ENCODE results near the gene ARHGEF10L. TPM values are rescaled to one million over a fixed set of nuclear protein-coding genes. Genes with fewer than 3 reads are reported as not detected.

The ARHGEF10L gene
- total RNA-seq, 1 donor from 2014 or later: 57.9 TPM

- Histone ChIP-seq H3K9me3 (no peaks in the 10 kb centered on the region), H3K27me3 (ENCODE audit: low read depth) (peaks cover 7% of the 10 kb centered on the region), H3K4me3 (no peak overlapping the region), H3K36me3 (no peaks in the 10 kb centered on the region), H3K4me1 (no peaks in the 10 kb centered on the region), H3K27ac (no peak overlapping the region)
- DNase-seq (no peak), ATAC-seq (no peak)
- TF ChIP-seq, protein P1, sequence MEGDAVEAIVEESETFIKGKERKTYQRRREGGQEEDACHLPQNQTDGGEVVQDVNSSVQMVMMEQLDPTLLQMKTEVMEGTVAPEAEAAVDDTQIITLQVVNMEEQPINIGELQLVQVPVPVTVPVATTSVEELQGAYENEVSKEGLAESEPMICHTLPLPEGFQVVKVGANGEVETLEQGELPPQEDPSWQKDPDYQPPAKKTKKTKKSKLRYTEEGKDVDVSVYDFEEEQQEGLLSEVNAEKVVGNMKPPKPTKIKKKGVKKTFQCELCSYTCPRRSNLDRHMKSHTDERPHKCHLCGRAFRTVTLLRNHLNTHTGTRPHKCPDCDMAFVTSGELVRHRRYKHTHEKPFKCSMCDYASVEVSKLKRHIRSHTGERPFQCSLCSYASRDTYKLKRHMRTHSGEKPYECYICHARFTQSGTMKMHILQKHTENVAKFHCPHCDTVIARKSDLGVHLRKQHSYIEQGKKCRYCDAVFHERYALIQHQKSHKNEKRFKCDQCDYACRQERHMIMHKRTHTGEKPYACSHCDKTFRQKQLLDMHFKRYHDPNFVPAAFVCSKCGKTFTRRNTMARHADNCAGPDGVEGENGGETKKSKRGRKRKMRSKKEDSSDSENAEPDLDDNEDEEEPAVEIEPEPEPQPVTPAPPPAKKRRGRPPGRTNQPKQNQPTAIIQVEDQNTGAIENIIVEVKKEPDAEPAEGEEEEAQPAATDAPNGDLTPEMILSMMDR (IDR thresholded peaks at IDR 0.05): no peak
- intact Hi-C loops (cut with DNase I): no loop called here
Observed at GRCh38 chr1:17725084-17725719, 185.7 kb downstream of the ARHGEF10L start.

GRCh38 chr1:17725811-17726582 lies 186.5 kb downstream of the ARHGEF10L start:
- peaks cover 7% of the 10 kb centered on the region for H3K27me3 ChIP-seq (ENCODE audit: low read depth)
- no peak overlapping the region for H3K4me3 ChIP-seq
- DNase-seq (no peak), ATAC-seq (no peak)
- no peaks in the 10 kb centered on the region for H3K36me3 ChIP-seq
- H3K9me3 ChIP-seq: no peaks in the 10 kb centered on the region
- no peak overlapping the region for H3K27ac ChIP-seq
- no peaks in the 10 kb centered on the region for H3K4me1 ChIP-seq
- intact Hi-C loops (cut with DNase I): no loop called here
- TF ChIP-seq, protein P1 (IDR thresholded peaks at IDR 0.05): no peak

DNA sequence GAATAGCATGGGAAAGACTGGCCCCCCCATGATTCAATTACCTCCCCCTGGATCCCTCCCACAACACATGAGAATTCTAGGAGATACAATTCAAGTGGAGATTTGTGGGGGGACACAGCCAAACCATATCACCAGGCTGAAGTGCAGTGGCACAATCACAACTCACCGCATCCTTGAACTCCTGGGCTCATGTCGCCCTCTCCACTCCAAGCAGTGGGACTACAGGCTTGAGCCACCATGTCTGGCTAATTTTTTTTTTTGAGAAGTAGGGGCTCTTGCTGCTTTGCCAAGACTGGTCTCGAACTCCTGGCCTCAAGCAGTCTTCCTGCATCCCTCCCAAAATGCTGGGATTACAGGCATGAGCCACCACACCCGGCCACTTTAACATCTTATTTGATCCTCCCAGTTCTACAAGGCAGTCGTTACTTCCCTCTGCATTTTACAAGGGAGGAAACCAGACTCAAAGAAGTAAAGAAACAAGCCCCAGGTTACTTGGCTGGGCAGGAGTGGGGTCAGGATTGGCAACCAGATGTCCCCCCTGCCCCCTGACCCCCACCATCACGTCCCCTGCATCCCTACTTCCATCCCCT lies 188.7 kb downstream of the ARHGEF10L start:
- Histone ChIP-seq H3K36me3 (no peaks in the 10 kb centered on the region), H3K9me3 (no peaks in the 10 kb centered on the region), H3K27ac (no peak overlapping the region), H3K4me1 (no peaks in the 10 kb centered on the region), H3K4me3 (no peak overlapping the region), H3K27me3 (ENCODE audit: low read depth) (peaks cover 7% of the 10 kb centered on the region)
- DNase-seq (no peak), ATAC-seq (no peak)
- intact Hi-C loops (cut with DNase I): no loop called here
- TF ChIP-seq, protein P1 (IDR thresholded peaks at IDR 0.05): no peak

DNA sequence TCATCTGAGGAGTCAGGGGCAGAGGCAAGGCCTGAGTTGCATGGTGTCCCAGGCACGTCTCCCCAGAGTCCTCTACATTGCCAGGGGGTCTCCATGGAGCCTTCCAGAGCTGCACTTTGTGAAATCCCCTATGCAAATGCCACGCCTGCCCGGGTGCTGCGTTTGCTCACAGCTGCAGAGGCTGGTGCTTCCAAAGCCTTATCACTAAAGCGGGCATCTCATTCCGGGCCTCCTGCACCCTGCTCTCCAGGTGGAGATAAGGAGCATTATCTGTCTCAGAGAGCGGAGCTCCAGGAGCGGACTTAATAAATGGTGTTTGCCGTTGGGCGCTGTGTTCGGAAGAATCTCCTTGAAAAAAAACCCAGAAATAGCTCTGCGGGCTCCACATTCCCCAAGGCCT lies 189.8 kb downstream of the ARHGEF10L start:
- H3K4me1 ChIP-seq: no peaks in the 10 kb centered on the region
- TF ChIP-seq, protein P1 (IDR thresholded peaks at IDR 0.05): no peak
- H3K27ac ChIP-seq: no peak overlapping the region
- ATAC-seq (no peak), DNase-seq (no peak)
- no peak overlapping the region for H3K4me3 ChIP-seq
- no peaks in the 10 kb centered on the region for H3K36me3 ChIP-seq
- intact Hi-C loops (cut with DNase I): no loop called here
- peaks cover 7% of the 10 kb centered on the region for H3K27me3 ChIP-seq (ENCODE audit: low read depth)
- no peaks in the 10 kb centered on the region for H3K9me3 ChIP-seq

DNA sequence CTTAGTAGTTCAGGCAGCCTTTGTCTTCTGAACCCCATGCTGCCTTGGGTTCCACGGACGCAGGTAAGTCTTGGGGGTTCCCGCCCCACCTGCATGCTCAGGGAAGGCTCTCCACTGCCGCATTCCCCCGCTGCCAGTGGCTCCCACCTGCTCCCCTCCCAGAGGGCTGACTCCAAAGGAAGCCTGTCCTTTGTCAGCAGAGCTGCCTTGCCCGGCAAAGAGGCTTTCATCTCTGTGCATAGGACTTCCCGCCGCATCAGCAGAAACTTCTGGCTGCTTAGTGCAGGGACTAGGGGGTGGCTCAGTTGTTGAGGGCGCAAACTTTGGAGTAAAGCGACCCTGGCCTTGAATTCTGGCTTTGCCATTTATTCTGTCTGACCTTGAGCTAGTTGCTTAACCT lies 190.4 kb downstream of the ARHGEF10L start:
- ATAC-seq (no peak), DNase-seq (no peak)
- intact Hi-C loops (cut with DNase I): no loop called here
- TF ChIP-seq, protein P1 (IDR thresholded peaks at IDR 0.05): no peak
- Histone ChIP-seq H3K4me3 (no peak overlapping the region), H3K36me3 (no peaks in the 10 kb centered on the region), H3K27me3 (ENCODE audit: low read depth) (peaks cover 7% of the 10 kb centered on the region), H3K9me3 (no peaks in the 10 kb centered on the region), H3K27ac (no peak overlapping the region), H3K4me1 (no peaks in the 10 kb centered on the region)

Data from lower lobe of right lung (tissue), 2 donors.